Retinal pigment epithelial cell (primary cell): Measurements from ENCODE around the gene C10orf53.

ENCODE experiments used
- DNase-seq: peaks from one replicate; pipeline ENCODE4 v3.0.0-alpha.2; 2010; ENCODE audit warnings: low read depth
- H3K4me3 ChIP-seq: 2 replicates; pipeline ENCODE4 v1.5.1; 2011; ENCODE audit warnings: mild to moderate bottlenecking, low read length, control low read depth, moderate library complexity
- CTCF ChIP-seq: conservative IDR thresholded peaks from 2 replicates; pipeline ENCODE4 v1.5.1; 2011; ENCODE audit warnings: low read depth, low read length, control low read depth, inconsistent platforms

C10orf53 gene

DNA sequence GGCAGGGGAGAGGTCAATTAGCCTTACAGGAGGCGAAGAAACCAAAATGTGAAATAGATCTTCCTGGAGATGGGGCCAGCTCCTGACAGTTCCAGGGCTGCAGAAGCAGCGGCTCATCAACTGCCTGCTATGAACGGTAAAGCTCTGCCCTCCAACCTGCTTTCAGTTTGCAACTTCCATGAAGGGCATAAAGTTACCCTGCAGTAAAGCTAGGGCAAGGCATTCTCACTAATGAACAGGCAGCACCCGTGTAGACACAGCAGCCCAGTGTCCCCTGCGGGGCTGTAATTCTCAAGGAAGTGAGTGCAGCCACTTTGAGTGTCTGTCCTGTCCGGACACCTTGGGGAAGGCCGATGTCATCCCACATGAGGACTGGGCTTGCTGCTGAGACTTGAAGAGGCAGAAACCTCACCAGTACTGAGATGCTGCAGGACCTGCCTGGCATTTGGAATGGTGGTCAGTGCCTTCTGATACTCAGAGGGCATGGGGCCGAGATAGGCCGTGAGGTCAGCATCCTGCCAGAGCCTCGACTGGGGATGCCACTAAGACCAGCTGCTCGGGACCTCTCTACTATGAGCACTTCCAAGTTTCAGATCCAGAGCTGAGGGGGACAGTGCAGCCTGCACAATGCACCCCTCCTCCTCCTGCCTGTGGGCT, 26.1 kb upstream of the C10orf53 start:
- DNase-seq: no peak

DNA sequence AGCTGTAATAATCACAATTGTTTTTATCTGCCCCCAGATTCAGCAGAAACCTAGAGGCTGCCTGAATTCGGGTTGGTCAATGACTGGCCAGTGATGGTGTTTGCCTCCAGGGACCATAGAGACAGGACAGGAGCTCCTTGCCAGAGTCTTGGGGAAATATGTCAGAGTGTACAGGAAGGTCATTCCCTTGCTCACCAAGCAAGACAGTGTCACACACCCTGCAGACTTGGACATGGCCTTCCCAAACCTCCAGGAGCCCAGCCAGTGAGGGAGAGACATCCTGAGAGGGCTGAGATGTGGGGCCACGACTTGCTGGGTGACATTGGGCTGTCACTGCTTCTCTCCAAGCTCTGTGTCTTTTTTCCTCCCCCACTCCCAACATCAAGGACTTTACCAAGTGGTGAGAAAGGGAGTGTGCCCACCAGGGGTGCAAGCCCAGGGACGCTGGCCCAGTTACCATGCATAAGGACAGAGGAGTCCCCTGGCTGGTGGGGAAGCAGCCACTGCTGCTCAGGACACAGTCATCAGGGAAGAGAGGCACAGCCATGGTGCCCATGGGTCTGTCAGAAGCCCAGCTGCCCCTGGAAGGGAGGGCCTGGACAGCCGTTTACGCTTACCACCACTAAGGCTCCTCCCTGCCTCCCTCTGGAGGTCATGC, 25.3 kb upstream of the C10orf53 start:
- no peak overlapping the region for H3K4me3 ChIP-seq
- no peak for DNase-seq
- TF ChIP-seq CTCF: no peak

More for the DNA sequence above, 26.1 kb upstream of the C10orf53 start:
- no peak overlapping the region for H3K4me3 ChIP-seq
- no peak for TF ChIP-seq CTCF

- no peak for TF ChIP-seq CTCF
- DNase-seq: no peak
These were observed 24.4 kb upstream of the C10orf53 start for GRCh38 chr10:49655099-49655498.

DNA sequence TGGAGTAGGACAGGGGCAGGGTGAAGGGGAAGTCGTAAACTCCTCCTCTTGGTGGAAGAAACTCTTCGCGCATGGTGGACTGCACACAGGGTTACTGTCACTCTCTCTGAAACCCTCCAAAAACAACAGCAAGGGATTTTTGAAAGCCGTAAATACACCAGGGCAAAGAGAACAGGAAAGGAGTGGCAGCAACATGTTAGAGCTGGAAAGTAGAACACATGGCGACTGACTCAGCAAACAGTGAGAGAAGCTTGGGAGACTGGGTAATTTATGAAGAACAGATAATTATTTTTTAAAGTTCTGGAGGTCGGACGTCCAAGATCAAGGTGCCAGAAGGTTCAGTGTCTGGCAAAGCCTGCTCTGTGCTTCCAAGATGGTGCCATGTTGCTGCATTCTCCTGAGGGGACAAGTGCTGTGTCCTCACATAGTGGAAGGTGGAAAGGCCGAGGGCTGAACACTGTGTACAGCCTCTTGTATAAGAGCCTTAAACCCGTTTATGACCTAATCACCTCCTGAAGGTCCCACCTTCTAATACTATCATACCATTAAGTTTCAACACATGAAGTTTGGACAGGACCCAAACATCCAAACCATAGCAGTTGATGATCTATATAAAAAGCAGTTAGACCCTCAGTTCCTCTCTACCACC, 22.5 kb upstream of the C10orf53 start:
- no peak overlapping the region for H3K4me3 ChIP-seq
- DNase-seq: no peak
- TF ChIP-seq CTCF: no peak

More at GRCh38 chr10:49655099-49655498, 24.4 kb upstream of the C10orf53 start:
- H3K4me3 ChIP-seq: no peak overlapping the region

DNA sequence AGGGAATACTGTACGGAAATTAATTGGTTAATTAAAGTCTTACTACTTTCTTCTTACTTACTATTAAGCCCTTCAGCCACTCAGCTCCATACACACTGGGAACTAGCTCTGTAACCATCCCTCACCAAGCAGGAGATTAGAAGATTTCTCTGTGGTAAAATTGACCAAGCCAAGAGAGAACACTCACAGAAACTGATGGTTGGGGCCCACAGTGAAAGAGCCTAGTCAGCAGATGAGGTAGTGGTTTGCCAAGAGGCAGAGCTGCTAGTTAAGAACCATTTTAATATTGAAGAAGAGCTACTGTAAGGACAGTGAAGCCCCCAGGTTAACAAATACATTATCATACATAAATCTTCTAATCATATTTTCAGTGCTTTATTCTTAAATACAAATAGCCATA, 21.8 kb upstream of the C10orf53 start:
- no peak for TF ChIP-seq CTCF
- H3K4me3 ChIP-seq: no peak overlapping the region

DNA sequence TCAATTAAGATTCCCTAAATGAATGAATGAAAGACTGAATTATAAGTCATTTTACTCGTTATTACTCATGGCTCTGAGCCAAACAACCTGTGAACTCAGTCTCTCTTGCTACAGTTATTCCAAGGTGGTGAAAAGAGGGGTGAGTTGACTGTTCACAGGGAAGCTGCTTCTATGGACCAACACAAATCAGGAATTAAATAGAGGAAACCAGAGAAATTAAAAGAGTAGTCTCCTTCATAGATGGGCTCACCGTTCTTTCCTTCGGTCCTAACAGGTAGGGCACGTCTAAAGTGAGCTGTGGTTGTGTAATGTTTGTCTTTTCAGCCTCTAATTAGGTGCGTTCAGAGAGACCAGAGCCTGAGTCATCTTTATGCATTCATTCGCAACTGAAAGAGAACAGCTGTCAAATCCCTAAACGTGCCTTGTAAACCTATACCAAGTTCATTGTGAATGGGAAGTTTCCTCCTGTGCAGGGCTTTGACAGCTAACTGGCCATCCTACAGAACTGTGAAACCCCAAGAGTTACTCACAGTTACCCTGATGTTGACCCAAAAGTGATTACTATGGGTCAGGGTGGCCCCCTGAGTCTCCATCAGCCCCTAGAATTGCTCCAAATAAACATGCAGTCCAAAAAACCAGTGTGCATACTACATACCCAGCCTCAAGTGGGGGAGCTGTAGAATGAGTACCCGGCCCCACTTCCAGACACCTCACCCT, 18.2 kb upstream of the C10orf53 start:
- H3K4me3 ChIP-seq: no peak overlapping the region
- TF ChIP-seq CTCF: no peak
- DNase-seq: no peak

More for the DNA sequence above, 21.8 kb upstream of the C10orf53 start:
- no peak for DNase-seq
